HG03354 (cell line): Measurements from ENCODE around the gene SYTL1.

Experiments used
- ATAC-seq: cut with Tn5 transposase; IDR thresholded peaks from one replicate; pipeline ENCODE4 v1.9.1; 2021; ENCODE audit warnings: mild to moderate bottlenecking; ENCODE audit not compliant: unreplicated experiment, poor library complexity, severe bottlenecking

SYTL1 gene

DNA sequence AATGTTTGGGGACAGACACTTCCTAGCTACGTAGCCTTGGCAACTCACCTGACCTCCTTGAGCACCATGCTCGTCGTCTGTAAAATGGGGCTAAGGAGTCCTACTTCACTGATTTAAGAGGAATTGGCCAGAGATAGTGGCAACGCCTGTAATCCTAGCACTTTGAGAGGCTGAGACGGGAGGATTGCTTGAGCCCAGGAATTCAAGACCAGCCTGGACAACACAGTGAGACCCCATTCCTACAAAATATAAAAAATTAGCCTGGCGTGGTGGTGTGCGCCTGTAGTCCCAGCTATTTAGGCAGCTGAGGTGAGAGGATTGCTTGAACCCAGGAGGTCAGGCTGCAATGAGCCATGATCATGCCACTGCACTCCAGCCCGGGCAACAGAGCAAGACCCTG, 4.5 kb downstream of the SYTL1 start:
- no peak for ATAC-seq

DNA sequence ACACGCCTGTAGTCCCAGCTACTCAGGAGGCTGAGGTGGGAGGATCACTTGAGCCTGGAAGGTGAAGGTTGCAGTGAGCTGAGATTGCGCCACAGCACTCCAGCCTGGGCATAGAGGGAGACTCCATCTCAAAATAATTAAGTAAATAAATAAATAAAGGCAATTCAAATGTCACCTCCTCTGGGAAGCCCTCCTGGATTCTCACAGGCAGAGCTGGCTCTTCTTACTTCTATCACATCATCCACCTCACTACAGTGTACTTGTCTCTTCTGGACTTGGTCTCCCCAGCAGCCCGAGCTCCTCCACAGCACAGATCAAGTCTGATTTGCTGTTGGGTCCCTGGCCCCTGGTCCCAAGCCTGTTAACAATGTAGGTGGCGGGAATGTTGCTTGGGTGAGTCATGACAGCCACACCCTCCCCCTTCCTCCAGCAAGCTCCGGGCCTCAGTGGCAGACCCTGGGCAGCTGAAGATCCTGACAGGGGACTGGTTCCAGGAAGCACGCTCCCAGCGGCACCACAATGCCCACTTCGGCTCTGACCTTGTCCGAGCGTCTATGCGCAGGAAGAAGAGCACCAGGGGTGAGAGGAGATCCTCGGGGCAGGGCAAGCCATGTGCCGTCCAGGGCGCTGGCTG, 5.3 kb downstream of the SYTL1 start:
- no peak for ATAC-seq

DNA sequence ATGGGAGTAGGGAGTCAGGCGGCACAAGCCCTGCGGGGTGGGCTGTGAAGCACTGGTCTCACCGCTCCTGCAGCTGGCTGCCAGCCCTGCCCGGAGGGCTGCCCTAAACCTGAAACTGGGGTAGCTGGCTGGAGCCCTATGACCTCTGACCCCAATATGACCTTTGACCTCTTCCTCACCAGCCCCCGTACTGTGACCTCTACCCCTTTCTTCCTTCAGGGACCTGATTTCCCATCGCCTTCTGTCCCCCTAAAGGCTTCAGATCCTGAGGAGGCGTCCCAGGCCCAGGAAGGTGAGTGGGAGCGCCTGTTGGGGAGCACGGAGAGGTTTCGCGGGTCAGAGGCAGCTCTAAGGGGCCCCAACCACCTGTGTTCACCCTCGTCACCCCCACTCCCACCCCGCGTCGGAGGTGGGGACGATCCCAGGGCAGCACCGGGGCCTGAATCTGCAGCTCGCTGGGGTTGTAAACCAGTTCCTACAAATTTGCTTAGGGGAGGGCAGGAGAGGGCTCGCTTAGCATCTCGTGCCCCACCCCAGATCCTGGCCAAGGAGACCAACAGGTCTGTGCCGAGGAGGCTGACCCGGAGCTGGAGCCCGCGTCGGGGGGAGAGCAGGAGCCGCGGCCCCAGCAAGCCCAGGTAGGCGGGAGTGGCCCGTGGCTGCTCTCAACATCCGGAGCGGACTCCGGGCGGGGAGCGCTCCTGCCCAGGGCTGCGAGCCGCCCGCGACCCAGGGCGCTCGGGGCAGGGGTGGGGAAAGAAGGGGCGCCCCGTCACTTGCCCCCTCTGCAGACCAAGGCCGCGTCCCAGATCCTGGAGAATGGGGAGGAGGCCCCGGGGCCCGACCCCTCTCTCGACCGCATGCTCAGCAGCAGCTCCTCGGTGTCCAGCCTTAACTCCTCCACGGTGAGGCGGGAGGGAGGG, 7.3 kb downstream of the SYTL1 start:
- ATAC-seq: no peak

DNA sequence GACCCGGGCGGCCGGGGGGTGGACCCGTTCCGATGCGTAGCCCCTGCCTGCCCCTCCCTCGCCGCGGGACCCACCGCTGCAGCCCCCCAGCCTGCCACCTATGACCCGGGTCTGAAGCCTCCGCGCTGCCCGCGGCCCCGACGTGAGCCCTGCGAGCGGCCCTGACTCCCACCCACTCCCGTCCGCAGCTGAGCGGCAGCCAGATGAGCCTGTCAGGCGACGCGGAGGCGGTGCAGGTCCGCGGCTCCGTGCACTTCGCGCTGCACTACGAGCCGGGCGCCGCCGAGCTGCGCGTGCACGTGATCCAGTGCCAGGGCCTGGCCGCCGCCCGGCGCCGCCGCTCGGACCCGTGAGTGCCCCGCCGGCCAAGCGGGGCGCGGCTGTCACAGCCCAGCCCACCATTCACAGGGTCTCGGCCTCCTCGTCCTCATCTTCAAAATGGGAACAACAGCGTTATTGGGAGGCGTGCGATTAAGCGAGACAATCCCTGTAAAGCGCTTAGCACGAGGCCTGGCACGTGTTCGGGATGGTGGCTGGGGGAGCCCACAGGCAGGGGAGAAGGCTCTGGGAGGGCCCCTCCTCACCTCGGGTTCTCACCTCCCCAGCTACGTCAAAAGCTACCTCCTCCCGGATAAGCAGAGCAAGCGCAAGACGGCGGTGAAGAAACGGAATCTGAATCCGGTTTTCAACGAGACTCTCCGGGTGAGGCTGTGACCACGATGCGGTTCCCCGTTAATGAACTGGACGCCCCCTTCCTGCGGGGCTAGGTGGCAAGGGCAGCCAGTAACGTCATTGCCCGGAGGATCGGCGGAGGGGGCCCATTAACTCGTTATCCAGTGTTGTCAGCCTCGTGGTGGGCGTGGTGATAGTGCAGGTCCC, 8.2 kb downstream of the SYTL1 start:
- no peak for ATAC-seq

DNA sequence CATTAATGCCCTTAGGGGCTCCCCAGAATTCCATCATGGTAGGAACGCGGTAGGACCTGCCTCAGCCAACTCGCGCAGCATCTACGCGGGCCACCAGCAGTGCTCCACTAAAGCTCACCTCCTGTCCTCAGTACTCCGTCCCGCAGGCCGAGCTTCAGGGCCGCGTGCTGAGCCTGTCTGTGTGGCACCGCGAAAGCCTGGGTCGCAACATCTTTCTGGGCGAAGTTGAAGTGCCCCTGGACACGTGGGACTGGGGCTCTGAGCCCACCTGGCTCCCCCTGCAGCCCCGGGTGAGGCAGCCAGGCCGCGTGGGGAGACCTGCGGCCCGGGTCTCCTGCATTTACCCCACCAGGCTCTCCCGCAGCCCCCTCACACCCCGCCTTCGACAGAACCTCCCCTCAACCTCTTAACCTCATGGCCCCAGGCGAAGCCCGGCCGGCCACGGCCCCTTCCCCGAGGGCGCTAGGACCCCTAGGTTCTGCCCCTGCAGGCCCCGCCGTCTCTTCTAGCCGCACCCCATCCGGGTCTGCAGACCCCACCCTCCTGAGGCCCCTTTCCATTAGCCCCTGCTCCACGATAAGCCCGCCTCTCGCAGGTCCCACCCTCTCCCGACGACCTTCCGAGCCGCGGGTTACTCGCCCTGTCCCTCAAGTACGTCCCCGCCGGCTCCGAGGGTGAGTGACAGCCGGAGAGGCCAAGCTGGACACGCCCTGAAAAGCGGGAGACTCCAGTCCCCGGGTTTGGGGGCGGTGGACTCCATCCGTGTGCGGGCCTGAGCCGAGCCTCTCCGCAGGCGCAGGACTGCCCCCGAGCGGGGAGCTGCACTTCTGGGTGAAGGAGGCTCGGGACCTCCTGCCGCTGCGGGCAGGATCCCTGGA, 9.1 kb downstream of the SYTL1 start:
- no peak for ATAC-seq

DNA sequence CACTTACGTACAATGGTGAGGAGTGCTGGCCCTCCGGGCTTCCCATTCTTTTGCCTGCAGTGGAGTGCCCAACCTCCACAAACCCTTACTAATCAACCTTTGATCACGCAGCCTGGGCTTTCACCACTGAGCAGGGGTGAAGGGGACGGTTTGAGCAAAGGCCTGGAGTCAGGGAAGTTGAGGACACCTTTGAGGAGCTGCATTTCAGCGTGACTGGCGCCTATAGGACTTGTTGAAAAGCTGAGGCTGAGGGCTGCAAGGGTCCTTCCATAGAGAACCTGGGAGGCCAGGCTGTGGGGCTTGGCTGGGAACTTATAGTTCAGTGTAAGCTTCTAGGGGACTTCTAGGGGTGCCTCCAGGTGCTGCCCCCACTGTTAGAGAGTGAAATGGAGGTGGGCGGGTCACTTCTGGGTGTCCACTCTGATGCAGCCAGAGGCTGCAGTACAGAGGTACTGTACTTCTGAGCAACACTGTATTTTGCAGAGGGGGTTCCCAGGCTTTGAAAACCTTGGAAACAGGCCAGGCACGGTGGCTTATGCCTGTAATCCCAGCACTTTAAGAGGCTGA, 9.8 kb downstream of the SYTL1 start:
- no peak for ATAC-seq

DNA sequence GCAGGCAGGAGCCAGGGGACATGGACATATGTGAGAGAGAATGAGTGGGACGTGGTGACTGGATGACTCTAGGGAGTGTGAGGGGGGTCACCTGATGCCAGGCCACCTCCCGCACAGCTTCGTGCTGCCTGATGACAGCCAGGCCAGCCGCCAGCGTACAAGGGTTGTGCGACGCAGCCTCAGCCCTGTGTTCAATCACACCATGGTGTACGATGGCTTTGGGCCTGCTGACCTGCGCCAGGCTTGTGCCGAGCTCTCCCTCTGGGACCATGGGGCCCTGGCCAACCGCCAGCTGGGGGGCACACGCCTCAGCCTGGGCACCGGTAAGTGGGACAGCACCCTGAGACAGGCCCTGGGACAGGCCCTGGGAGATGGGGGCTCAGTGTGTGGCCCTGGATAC, 11.3 kb downstream of the SYTL1 start:
- ATAC-seq: no peak

DNA sequence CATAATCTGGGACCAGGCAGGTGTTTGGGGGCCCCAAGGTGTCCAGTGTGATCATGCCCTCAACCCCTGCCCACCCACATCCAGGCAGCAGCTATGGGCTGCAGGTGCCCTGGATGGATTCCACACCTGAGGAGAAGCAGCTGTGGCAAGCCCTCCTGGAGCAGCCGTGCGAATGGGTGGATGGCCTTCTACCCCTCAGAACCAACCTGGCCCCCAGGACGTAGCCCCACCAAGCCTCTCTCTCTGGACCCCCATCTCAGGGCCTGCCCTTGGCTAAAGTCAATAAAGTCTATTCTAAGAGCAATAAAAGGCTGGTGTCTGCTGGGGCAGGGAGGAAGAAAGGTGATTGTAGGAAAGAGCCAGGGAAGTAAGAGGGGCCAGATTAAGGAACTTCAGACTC, 11.8 kb downstream of the SYTL1 start:
- ATAC-seq: no peak

DNA sequence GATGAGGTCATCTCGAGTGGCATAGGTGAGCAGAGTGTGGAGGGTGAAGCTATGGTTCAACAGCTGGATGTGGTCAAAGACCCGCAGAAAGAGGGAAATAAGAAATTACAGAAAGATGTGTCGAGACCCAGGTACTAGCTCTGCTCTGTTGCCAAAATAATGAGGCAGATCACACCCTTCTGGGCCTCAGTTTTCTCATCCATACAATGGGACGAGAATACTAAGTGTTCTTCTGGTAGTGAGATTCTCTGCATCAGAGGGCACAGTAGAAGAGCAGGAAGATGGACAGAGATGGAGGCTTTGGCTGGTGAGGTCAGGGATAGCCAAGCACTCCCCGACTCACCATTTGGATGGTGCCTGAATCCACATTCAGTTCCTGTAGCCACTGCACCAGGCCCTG, 13.9 kb downstream of the SYTL1 start:
- no peak for ATAC-seq

DNA sequence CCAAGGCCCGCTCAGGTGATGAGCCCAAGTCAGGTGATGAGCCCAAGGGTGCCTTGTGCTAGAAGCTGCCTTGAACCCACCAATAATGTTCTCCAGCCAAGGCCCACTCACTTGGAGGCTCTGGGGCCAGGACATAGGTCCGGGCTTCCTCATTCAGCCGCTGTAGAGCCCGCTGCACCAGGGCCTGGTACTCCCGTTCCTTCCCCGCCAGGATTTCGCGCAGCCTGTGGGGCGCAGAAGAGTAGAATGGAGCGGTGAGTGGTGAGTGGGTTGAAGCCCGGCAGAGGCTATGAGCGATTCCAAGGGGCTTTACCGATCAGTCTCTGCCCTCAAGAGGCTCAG, 14.4 kb downstream of the SYTL1 start:
- ATAC-seq: no peak

DNA sequence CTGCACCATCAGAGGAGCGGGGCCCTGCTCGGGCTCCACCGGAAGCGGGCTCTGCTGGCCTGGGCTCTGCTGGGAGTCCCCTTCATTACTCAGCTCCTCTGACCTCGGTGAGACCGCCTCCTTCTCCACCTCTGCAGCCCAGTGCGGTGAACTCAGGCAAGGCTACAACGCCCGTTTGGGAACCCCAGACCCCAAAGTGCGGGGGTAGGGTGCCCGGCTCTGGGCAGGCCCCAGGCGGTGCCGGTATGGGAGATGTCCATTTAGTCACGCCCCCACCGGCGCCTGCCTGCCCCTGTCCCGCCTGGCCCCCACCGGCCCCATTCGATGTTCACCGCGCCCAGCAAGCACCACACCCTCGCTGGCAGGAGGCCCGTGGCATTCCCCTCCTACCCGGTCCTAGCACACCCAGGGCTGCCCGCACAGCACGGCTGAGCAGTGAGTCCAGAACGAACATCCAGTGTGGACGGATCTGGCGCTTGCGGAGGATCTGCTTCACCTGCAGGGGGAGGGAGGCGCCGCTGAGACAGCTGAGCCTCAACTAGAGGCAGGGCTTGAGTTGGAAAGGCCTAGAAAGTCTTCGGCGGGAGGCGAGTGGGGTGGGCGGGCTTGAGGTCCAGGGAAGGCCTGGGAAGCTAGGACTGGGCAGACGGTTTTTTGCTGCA, 14.9 kb downstream of the SYTL1 start:
- ATAC-seq: no peak

DNA sequence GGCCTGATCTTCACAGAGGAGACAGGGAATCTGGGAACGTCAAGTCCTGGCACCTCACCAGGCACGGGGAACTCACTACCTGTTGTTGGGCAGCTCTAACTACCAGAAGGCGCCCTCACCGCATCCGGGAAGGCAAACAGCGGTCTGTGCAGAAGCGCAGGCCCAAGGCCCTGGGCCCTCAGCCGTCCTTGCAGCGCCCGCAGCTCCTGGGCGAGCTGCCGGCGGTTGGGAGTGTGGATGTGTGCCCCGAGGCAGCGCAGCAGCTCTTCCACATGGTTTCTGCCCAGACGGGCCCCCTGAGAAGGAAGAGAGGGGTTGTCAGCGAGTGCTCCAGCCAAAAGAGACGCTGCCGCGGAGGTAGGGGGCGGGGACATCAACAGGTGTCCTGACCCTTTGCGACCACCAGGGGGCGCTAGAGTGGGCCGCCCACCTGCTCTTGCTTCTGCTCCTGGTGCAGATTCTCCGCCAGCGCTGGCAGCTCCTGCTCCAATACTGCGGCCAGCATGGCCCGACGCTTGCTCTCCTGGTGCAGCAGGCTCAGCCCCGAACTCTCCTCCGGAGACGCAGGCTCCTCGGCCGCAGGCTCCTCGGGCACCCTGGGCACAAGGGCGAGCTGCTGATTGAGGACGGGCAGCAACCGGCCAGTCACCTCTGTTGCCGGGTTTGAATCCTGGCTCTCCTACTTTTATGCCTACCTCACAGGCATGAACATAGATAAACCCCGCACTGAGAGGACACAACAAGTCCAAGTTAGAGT, 15.6 kb downstream of the SYTL1 start:
- ATAC-seq: peak; percentile 63

DNA sequence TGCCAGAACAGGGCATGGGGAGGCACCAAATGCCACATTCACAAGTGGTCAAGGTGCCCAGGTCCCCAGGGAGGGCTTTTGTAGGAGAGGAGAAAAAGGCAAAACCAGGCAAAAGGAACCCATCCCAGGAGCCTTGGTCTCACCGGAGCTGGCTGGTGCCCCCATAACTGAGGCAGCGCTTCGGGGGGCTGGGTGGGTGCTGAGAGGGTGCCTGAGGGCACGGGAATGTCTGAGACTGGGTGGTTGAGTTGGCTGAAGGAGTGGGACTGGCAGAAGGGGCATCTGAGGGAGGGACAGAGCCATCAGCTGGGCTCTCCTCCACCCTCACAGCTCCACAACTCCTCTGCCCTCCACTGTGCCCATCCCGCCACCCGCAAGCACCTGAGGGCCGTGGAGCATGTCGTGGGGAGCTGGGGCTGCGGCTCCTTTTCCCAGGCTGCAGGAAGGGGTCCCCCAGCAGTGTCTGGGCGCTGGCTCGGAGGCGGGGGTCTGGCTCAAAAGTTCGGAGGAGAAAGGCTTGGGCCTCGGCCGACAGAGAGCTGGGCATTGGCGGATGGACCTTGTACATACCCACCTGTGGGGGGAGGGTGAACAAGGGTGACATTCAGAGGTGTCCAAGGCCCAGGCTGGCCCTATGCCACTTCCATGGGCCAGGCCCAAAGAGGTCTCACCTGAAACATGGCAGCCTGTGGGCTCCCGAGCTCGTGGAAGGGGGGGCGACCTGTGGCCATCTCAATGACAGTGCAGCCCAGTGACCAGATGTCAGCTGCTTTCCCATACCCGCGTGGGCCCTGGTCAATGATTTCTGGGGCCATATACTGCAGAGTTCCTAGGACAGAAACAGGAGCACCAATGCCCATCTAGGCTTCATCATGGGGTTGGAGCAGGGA, 16.5 kb downstream of the SYTL1 start:
- ATAC-seq: no peak

DNA sequence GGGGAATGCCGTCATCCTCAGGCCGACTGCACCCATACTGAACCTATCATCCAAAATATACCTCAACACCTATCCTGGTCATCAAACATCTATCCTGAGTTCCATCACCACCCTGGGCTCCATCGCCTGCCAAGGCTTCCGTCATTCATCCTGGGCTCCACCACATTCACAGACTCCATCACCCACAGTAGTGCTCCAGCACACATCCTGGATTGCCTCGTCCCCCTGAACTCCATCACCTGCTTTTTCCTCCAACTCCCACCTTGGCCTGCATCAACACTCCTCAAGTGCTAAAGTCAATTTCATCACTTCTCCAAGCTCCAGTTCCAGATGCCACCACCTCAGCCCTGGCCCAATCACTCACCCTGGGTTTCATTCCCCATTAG, 17.1 kb downstream of the SYTL1 start:
- no peak for ATAC-seq

DNA sequence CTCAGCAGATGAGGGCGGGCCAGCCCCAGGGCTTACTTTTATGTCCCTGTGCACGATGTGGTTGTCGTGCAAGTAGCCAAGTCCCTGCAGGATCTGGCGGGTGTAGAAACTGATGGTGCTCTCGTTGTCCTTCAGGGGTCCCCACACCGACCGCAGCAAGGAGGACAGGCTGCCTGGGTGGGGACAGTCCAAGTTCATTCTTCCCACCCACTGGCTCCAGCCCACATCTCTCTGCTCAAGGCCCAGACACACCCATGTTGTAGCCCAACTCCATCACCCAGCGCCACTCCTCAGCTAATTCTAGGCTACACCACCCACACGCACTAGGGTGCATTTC, 18.0 kb downstream of the SYTL1 start:
- ATAC-seq: no peak

DNA sequence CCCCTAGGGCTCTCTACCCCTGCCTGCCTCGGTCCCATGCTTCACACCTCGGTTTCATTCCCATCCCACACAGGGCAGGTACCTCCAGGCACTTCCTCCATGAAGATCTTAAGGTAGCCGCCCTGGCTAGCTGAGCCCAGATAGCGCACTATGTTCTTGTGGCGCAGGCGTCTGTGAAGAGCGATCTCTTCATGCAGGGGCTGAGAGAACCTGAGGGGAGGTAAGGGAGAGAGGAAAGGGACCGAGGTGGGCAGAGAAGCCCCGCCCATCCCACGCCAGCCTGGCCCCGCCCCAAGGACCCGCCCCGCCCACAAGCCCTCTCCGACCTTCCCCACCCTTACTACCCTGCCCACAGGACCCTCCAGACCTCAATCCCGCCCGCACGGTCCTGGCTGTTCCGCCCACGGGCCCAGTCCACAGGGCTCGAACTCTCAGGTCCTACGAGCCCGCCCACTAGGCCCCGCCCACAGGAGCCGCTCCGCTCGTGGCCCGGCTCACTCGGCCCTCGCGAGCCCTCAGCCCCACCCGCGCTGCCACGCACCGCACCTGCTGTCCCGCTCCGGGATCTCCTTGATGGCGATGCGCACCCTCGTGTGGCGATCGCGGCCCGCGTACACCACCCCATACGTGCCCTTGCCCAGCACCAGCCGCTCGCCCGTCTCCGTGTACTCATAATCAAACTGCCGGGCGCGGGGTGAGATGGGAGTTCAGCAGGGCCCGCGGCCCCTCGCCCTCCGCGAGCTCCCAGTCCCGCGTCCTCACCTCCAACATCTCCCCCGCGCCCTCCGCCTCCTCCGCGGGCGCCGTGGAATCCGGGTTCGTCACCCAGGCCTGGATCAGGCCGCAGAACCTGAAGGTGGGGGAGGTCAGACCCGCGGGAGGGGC, 18.6 kb downstream of the SYTL1 start:
- ATAC-seq: no peak
